ENCODE data around the gene CAMKMT.

DNA sequence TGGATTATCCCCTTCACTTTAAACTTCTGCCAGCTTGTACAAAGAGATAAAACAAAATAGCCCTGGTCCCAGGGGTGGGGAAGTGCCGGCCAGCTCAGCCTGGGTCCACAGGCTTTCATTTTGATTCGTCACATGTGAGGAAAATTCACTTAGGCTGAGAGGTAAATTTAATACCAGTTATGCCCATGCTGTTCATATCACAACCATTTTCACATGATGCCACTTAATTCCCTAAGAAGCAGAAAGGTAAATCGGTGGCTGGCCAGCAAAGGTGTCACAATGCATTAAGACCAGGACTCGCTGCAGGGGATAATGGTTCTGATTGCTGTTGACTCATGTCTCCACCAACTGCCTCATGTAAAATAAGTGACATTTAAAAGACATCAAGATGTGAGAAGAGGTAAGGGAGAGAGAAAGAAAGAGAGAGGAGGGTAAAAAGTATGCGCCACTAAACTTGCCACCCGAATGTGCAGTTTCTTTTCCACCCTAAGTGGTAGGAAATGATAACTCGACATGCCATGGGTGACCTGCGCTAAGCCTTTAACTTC is 318.8 kb downstream of the CAMKMT start:
- TF ChIP-seq CTCF (IDR thresholded peaks at IDR 0.05; ENCODE audit: low read length): no peak
- no peak for TF ChIP-seq EZH2 (IDR thresholded peaks at IDR 0.05; ENCODE audit: borderline replicate concordance, low read length)
